Measurements from ENCODE around the gene NYAP2.

Gene NYAP2

DNA sequence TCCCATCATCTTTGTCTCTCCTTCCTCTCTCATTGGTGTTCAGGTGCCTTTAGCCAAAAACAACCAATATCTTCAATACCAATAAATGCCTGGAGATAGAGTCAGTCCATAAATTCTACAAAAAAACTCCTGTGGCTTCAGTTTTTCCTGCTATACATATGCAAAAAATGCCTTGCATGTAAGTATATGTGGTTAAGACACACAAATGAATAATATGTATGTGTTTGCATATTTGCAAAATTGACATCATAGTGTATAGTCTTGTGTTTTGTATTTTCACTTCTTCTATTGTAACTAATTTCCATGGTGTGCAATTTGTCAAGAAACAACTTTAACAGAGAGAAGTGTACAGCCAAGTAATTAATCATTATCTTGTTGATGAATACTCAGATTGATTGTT lies 115.5 kb downstream of the NYAP2 start:
- no peak for TF ChIP-seq GATA2 (IDR thresholded peaks at IDR 0.05; ENCODE audit: low read depth, low read length)
- TF ChIP-seq GATA3 (IDR thresholded peaks at IDR 0.05; ENCODE audit: low read depth, low read length), result no peak

DNA sequence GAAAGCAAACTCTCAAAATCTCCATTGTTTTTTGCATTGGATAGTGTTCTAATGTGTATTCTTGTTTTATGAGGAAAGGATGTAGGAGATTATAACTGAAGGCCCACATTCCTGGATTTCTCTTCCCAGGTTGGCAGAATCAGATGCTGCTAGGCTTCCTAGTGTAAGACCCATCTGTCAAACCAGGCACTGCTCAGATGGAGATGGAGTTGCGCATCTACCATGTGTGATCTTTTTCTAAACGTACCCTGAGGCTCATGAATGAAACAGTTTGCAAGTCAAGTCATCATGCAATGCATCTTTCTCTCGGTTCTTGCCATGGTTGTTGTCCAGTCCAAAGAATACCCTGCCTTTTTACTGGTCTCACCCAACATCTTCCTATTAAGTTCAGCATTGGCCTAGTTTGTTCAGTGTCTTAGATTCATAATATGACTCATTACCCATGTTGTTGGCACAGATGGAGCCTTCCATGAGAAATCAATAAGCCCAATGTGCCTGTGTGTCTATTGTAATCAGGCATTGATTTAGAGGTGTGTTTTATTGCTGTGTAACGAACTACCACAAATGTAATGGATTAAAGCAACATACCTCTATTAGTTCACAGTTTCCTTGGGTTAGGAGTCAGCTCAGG lies 127.4 kb downstream of the NYAP2 start:
- TF ChIP-seq GATA2 (IDR thresholded peaks at IDR 0.05; ENCODE audit: low read depth, low read length) (no peak), GATA3 (IDR thresholded peaks at IDR 0.05; ENCODE audit: low read depth, low read length) (no peak)

DNA sequence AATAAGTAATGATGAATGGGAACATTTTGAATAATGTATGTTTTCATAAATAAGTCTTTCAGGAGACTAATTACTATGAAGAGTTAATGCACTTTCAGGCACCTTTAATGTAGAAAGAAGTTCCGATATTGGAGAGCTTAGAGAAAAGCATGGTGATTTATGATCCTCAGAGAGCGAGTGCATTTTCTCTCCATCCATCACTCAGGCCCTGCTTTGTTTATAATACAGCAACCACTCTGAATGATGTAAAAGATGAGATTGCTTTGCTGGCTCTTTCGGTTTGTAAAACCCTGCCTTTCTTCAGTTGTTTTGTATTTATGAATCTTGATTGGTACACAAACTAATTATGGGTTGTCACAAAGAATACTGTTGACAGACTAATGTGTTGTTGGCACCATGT lies 132.0 kb downstream of the NYAP2 start:
- no peak for TF ChIP-seq GATA2 (IDR thresholded peaks at IDR 0.05; ENCODE audit: low read depth, low read length)

DNA sequence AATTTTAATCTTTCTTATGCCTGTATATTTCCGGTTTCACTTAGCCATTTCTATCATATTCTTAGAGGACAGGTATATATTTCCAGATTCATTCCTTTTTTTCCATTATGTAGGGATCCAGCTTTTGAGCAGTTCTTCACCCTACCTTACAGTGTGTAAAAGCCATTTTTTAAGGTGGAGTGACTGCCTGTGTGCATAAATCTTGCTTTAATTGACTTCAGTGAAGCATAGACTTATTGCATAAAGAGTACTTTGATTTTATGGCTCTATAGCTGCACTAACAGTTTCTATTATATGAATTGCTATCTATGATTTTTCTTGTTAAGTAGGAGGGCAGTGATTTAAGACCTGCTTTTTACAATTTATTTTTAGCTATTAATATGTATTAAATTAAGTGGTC lies 132.6 kb downstream of the NYAP2 start:
- TF ChIP-seq GATA2 (IDR thresholded peaks at IDR 0.05; ENCODE audit: low read depth, low read length), result no peak
- TF ChIP-seq GATA3 (IDR thresholded peaks at IDR 0.05; ENCODE audit: low read depth, low read length), result no peak

DNA sequence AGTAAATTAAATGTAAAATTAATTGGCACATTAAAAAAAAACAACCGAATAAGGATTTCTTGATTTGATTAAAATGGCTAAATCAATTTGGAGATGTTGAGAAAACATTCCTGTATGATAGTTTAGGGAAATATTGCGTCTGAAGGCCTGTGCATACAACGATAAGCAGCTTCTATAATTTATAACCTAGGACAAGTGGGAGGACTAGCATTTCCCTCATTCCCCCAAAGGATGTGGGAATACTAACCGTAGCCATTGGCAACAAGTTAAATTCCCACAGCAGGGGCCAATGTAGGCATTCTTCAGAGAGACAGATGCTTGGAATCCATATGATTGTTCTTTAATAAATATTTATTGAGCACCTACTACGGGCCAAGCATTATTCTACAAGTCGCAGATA lies 134.5 kb downstream of the NYAP2 start:
- TF ChIP-seq GATA3 (IDR thresholded peaks at IDR 0.05; ENCODE audit: low read depth, low read length), result no peak
- TF ChIP-seq GATA2 (IDR thresholded peaks at IDR 0.05; ENCODE audit: low read depth, low read length), result no peak

DNA sequence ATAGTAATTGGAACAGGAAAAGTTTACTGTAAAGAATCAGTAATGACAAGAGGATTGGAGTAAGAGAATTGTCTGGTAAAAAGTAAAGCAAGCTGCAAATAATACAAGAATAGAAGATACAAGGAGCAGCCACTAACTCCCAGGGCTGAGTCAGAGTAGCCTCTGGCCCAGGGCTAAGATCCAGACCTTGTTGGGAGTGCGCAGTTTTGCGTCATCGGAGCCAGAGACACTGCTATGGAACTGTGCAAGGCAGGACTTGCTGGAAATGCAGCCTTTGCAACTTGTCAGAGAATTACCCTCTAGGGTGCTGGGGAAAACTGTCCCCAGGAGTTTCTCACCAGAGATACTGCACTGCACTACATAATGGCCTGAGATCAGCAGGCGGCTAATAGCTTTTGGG lies 135.2 kb downstream of the NYAP2 start:
- no peak for TF ChIP-seq GATA2 (IDR thresholded peaks at IDR 0.05; ENCODE audit: low read depth, low read length)
- no peak for TF ChIP-seq GATA3 (IDR thresholded peaks at IDR 0.05; ENCODE audit: low read depth, low read length)

DNA sequence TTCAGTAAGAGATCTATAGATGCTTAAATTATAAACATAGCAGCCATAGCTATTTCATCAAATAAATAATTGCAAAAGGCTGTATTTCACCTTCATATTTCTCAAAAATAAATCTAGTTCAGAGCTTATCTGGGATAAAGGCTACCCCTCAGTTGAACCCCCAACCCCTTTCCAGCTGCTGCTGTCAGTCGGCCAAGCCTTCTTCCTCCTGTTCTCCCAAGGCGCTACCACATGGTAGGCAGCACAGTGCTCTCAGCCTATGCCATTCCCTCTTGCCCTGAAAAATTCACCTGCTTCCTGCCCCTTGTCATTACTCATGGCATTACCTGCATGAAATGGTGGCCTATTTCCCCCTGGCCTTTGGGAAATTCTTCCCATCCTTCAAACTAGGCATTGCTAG lies 136.5 kb downstream of the NYAP2 start:
- TF ChIP-seq GATA2 (IDR thresholded peaks at IDR 0.05; ENCODE audit: low read depth, low read length) (no peak), GATA3 (IDR thresholded peaks at IDR 0.05; ENCODE audit: low read depth, low read length) (no peak)

DNA sequence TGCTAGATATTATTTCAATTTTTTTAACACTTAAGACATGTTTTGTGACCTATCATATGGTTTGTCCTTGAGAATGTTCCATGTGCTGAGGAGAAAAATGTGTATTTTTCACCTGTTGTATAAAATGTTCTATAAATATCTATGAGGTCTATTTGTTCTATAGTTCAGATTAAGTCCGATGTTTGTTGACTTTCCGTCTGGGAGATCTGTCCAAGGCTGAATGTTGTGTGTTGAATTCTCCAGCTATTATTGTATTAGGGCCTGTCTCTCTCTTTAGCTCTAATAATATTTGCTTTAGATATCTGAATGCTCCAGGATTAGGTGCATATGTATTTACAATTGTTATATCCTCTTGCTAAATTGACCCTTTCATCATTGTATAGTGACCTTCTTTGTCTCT lies 144.1 kb downstream of the NYAP2 start:
- TF ChIP-seq GATA3 (IDR thresholded peaks at IDR 0.05; ENCODE audit: low read depth, low read length) (no peak), GATA2 (IDR thresholded peaks at IDR 0.05; ENCODE audit: low read depth, low read length) (no peak)

DNA sequence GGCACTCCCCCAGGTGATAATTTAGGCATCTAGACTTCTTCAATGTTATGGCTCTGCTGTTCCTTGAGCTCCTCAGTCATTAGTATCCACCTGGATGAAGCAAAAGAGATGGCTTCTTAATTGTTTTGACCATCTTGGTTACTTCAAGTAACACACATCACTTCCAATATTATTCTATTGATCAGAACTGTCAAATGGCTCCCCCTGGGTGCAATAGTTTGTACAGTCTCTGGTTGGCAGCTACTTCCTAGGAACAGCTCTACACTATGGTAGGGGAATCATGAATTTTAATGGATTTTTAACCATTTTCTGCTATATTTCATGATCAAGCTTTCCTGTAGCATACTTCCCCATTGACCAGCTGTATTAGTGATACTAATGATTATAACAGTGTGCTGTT lies 157.0 kb downstream of the NYAP2 start:
- no peak for TF ChIP-seq GATA3 (IDR thresholded peaks at IDR 0.05; ENCODE audit: low read depth, low read length)
- TF ChIP-seq GATA2 (IDR thresholded peaks at IDR 0.05; ENCODE audit: low read depth, low read length), result no peak

DNA sequence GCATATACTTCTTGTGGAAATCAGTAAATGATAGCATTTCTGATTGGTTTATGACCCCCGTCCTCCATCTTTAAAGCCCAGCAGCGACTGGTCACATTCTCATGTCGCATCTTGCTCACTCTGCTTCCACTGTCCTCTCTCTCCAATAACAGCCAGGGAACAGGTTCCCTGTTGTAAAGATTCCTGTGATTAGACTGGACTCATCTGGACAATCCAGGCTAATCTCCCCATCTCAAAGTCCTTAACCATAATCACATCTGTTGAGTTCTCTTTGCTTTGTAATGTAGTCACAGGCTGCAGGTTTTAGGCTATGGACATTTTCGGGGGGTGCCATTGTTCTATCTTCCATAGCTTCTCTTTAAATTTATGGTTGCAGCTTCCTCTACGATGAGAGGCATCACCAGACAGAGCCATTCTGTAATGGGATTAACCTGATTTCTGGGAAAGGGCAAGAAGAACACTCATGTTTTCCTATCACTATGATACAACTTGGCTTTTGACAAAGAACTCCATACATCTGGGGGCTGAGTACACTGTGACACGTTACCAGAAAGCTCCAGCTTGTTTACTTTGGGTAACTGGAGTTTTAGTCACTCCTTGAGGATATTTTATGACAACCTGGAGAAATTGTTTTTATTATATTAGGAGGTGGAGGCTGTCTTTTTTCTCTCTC lies 159.0 kb downstream of the NYAP2 start:
- peak; percentile 60 for TF ChIP-seq GATA2 (IDR thresholded peaks at IDR 0.05; ENCODE audit: low read depth, low read length)
- TF ChIP-seq GATA3 (IDR thresholded peaks at IDR 0.05; ENCODE audit: low read depth, low read length), result peak; percentile 57; the same call in 1 of the 2 replicates

DNA sequence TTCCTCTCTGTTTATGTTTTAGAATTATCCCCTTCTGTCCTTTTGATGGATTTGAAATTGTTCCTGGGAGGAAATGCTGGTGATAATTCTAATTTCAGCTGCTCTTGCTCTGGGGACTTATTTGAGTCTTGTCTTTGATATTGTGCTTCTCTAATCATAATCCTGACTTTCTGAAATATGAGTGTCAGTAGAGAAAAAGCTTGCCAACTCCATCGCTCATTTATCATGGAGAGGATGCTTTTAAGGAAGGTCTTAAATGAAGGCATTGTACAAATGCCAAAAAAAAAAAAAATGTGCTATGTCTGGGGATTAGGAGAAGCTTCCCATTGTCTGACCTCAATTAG lies 159.5 kb downstream of the NYAP2 start:
- TF ChIP-seq GATA2 (IDR thresholded peaks at IDR 0.05; ENCODE audit: low read depth, low read length) (no peak), GATA3 (IDR thresholded peaks at IDR 0.05; ENCODE audit: low read depth, low read length) (no peak)

DNA sequence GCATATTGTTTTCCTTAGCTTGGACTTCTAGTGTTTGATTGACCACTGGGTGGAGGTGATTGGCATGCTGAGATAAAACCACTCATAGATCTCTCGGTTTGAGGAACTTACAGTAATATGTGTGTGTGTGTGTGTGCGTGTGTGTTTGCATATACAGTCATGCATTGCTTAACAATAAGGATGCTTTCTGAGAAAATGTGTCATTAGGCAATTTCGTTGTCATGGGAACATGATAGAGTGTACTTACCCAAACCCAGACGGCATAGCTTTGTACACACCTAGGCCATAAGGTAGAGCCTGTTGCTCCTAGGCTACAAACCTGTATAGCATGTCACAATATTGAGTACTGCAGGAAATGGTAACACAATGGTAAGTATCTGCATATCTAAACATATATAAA lies 167.3 kb downstream of the NYAP2 start:
- no peak for TF ChIP-seq GATA3 (IDR thresholded peaks at IDR 0.05; ENCODE audit: low read depth, low read length)
- TF ChIP-seq GATA2 (IDR thresholded peaks at IDR 0.05; ENCODE audit: low read depth, low read length), result no peak

DNA sequence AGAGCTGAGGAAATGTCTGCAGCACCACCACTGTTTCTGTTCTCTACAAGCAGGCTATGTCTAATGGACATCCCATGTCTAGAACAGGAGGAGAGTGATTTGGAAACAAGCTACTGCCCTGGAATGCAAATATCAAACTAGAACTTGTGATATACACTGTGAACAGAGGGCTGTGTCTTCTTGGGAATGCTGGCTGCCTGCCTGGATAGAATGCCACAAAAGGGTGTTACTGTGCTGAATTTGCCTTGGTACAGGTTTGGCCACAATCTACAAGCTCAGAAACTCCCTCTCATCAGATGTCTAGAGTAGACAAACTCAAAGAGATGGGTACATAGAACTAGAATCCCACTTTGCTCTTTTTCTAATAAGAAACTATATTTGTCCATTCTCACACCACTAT lies 170.5 kb downstream of the NYAP2 start:
- TF ChIP-seq GATA2 (IDR thresholded peaks at IDR 0.05; ENCODE audit: low read depth, low read length) (no peak), GATA3 (IDR thresholded peaks at IDR 0.05; ENCODE audit: low read depth, low read length) (no peak)

DNA sequence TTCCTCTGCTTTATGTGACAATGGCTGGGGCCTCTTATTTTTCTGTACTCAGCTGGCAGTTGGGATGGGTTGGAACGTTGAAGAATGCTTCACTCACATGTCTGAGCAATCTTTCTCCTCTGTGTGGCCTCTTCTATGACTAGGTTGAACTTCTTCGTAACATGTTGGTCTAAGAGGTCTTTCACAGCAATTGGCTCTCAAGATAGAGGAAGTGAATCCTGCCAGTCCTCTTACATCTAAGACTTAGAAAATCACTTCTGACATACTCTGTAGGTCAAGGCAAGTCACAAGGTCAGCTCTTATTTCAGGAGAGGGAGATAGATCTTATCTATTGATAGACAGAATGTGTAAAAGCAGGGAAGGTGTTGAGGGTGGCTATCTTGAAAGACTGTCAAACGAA lies 174.1 kb downstream of the NYAP2 start:
- TF ChIP-seq GATA3 (IDR thresholded peaks at IDR 0.05; ENCODE audit: low read depth, low read length) (no peak), GATA2 (IDR thresholded peaks at IDR 0.05; ENCODE audit: low read depth, low read length) (no peak)

DNA sequence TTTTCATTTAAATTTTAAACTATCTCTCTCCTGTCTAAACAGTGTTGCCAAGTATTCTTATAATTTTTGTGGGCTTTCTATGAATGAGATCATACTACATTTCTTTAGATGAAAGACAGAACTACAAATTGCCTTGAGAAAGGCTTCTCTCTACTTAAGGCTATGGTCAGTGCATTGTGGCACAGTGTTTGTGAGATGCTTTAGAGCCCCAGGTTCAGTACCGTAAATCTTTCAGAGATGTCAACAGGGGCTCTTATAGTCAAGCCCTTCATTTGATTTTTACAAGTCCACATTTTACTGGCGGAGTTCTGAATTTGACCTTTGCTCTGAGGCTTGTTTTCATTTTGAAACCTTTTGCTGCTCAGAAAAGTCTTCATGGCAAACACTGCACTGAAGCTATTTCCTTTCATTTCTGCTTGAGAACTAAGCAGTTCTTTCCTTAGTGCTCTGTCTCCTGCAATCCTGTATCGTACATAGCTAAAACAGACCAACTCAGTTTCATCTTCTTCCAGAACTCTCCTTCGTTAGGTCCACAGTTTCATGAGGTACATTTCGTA lies 175.2 kb downstream of the NYAP2 start:
- TF ChIP-seq GATA2 (IDR thresholded peaks at IDR 0.05; ENCODE audit: low read depth, low read length) (no peak), GATA3 (IDR thresholded peaks at IDR 0.05; ENCODE audit: low read depth, low read length) (no peak)
